ENCODE measurements around the gene DCPS. TPM values are rescaled to one million over a fixed set of nuclear protein-coding genes. Genes with fewer than 3 reads are reported as not detected.
"Not testable (repeated sequence)": the region's sequence is repeated elsewhere in the genome, so short reads cannot be mapped to it uniquely, and the experiment has no call there.

The DCPS gene
- 10.6 TPM for polyA plus RNA-seq
- long read RNA-seq, donor 1, transcript DCPS-201 (6 exons, 1,479 nt), result major isoform, 7 of 7 reads
- long read RNA-seq, donor 1, partial matches to known transcripts, result 0 of 7 reads
- long read RNA-seq, donor 1, other reads (novel, unspliced or antisense), result 0 of 7 reads
- long read RNA-seq, donor 2, transcript DCPS-201 (6 exons, 1,479 nt), result major isoform, 7 of 7 reads
- long read RNA-seq, donor 2, partial matches to known transcripts, result 0 of 7 reads
- long read RNA-seq, donor 2, other reads (novel, unspliced or antisense), result 0 of 7 reads
- long read RNA-seq, donor 3, result 0 reads
- long read RNA-seq, donor 4, partial matches to known transcripts, result 0 of 2 reads
- long read RNA-seq, donor 4, other reads (novel, unspliced or antisense), result 0 of 2 reads
- long read RNA-seq, donor 5, transcript DCPS-201 (6 exons, 1,479 nt), result major isoform, 5 of 5 reads
- long read RNA-seq, donor 5, partial matches to known transcripts, result 0 of 5 reads
- long read RNA-seq, donor 5, other reads (novel, unspliced or antisense), result 0 of 5 reads
- long read RNA-seq, donor 6, transcript DCPS-201 (6 exons, 1,479 nt), result major isoform, 7 of 8 reads
- long read RNA-seq, donor 6, partial matches to known transcripts, result 0 of 8 reads
- long read RNA-seq, donor 6, other reads (novel, unspliced or antisense), result 0 of 8 reads
- long read RNA-seq, donor 7, partial matches to known transcripts, result 0 of 4 reads
- long read RNA-seq, donor 7, other reads (novel, unspliced or antisense), result 0 of 4 reads
- long read RNA-seq, donor 8, transcript DCPS-201 (6 exons, 1,479 nt), result major isoform, 10 of 10 reads
- long read RNA-seq, donor 8, partial matches to known transcripts, result 0 of 10 reads
- long read RNA-seq, donor 8, other reads (novel, unspliced or antisense), result 0 of 10 reads
- long read RNA-seq, donor 9, partial matches to known transcripts, result 0 of 2 reads
- long read RNA-seq, donor 9, other reads (novel, unspliced or antisense), result 0 of 2 reads
- long read RNA-seq, donor 10, transcript DCPS-201 (6 exons, 1,479 nt), result major isoform, 6 of 6 reads
- long read RNA-seq, donor 10, partial matches to known transcripts, result 0 of 6 reads
- long read RNA-seq, donor 10, other reads (novel, unspliced or antisense), result 0 of 6 reads
- long read RNA-seq, donor 11, partial matches to known transcripts, result 0 of 1 reads
- long read RNA-seq, donor 11, other reads (novel, unspliced or antisense), result 0 of 1 reads

- no peaks in the 10 kb centered on the region for H3K9me3 ChIP-seq (ENCODE audit: control insufficient read depth, low read depth, low read length)
- peak within 1 kb of the TSS; percentile 55 for H3K4me3 ChIP-seq (ENCODE audit: low read length)
- no peaks in the 10 kb centered on the region for H3K27me3 ChIP-seq (ENCODE audit: control insufficient read depth, insufficient read depth, low read length)
- H3K4me1 ChIP-seq (ENCODE audit: control insufficient read depth, insufficient read depth, low read length), result no peaks in the 10 kb centered on the region
- peaks cover 4% of the 10 kb centered on the region for H3K36me3 ChIP-seq (ENCODE audit: control insufficient read depth, insufficient read depth, low read length)
- peak within 1 kb of the TSS; percentile 66 for H3K27ac ChIP-seq (ENCODE audit: low read length)
- 13% methylated on average over 4 of the region's 61 CpGs for WGBS (ENCODE audit: insufficient coverage, low lambda C conversion rate)
- peak; percentile 89 to 94 for DNase-seq
These were observed at the start of gene DCPS for GRCh38 chr11:126303623-126304456. Gene DCPS, plus strand, starts transcription at chr11:126304060. Its CDS starts 21 bp downstream, at chr11:126304081.

GRCh38 chr11:126254819-126255218 lies 49.0 kb upstream of the DCPS start:
- Histone ChIP-seq H3K4me3 (ENCODE audit: low read length) (no peak overlapping the region), H3K27ac (ENCODE audit: low read length) (no peak overlapping the region), H3K9me3 (ENCODE audit: control insufficient read depth, low read depth, low read length) (no peaks in the 10 kb centered on the region), H3K36me3 (ENCODE audit: control insufficient read depth, insufficient read depth, low read length) (peaks cover 41% of the 10 kb centered on the region), H3K27me3 (ENCODE audit: control insufficient read depth, insufficient read depth, low read length) (no peaks in the 10 kb centered on the region), H3K4me1 (ENCODE audit: control insufficient read depth, insufficient read depth, low read length) (no peaks in the 10 kb centered on the region)
- no CpG with 5 or more reads among the region's 1 CpG for WGBS (ENCODE audit: insufficient coverage, low lambda C conversion rate)
- DNase-seq, result no peak

GRCh38 chr11:126255507-126255906 lies 48.4 kb upstream of the DCPS start:
- WGBS (ENCODE audit: insufficient coverage, low lambda C conversion rate), result no CpG with 5 or more reads among the region's 5 CpGs
- DNase-seq; H3K27ac ChIP-seq (ENCODE audit: low read length); H3K9me3 ChIP-seq (ENCODE audit: control insufficient read depth, low read depth, low read length); H3K4me1 ChIP-seq (ENCODE audit: control insufficient read depth, insufficient read depth, low read length); H3K4me3 ChIP-seq (ENCODE audit: low read length); H3K27me3 ChIP-seq (ENCODE audit: control insufficient read depth, insufficient read depth, low read length): not testable (repeated sequence)
- H3K36me3 ChIP-seq (ENCODE audit: control insufficient read depth, insufficient read depth, low read length), result peaks cover 41% of the 10 kb centered on the region

- Histone ChIP-seq H3K27me3 (ENCODE audit: control insufficient read depth, insufficient read depth, low read length) (no peaks in the 10 kb centered on the region), H3K9me3 (ENCODE audit: control insufficient read depth, low read depth, low read length) (no peaks in the 10 kb centered on the region), H3K4me1 (ENCODE audit: control insufficient read depth, insufficient read depth, low read length) (no peaks in the 10 kb centered on the region), H3K36me3 (ENCODE audit: control insufficient read depth, insufficient read depth, low read length) (peaks cover 44% of the 10 kb centered on the region), H3K27ac (ENCODE audit: low read length) (no peak overlapping the region), H3K4me3 (ENCODE audit: low read length) (no peak overlapping the region)
- WGBS (ENCODE audit: insufficient coverage, low lambda C conversion rate), result no CpG with 5 or more reads among the region's 4 CpGs
- DNase-seq, result no peak
These were observed 47.6 kb upstream of the DCPS start for GRCh38 chr11:126256216-126256615.

GRCh38 chr11:126257144-126257543 lies 46.7 kb upstream of the DCPS start:
- H3K36me3 ChIP-seq (ENCODE audit: control insufficient read depth, insufficient read depth, low read length), result peaks cover 51% of the 10 kb centered on the region
- no peak overlapping the region for H3K27ac ChIP-seq (ENCODE audit: low read length)
- no peak overlapping the region for H3K4me3 ChIP-seq (ENCODE audit: low read length)
- no peaks in the 10 kb centered on the region for H3K4me1 ChIP-seq (ENCODE audit: control insufficient read depth, insufficient read depth, low read length)
- WGBS (ENCODE audit: insufficient coverage, low lambda C conversion rate), result 94% methylated on average over 2 of the region's 2 CpGs
- DNase-seq, result no peak
- H3K9me3 ChIP-seq (ENCODE audit: control insufficient read depth, low read depth, low read length), result no peaks in the 10 kb centered on the region
- H3K27me3 ChIP-seq (ENCODE audit: control insufficient read depth, insufficient read depth, low read length), result no peaks in the 10 kb centered on the region

- Histone ChIP-seq H3K4me1 (ENCODE audit: control insufficient read depth, insufficient read depth, low read length) (no peaks in the 10 kb centered on the region), H3K27me3 (ENCODE audit: control insufficient read depth, insufficient read depth, low read length) (no peaks in the 10 kb centered on the region), H3K27ac (ENCODE audit: low read length) (no peak overlapping the region), H3K36me3 (ENCODE audit: control insufficient read depth, insufficient read depth, low read length) (peaks cover 52% of the 10 kb centered on the region), H3K4me3 (ENCODE audit: low read length) (no peak overlapping the region), H3K9me3 (ENCODE audit: control insufficient read depth, low read depth, low read length) (no peaks in the 10 kb centered on the region)
- WGBS (ENCODE audit: insufficient coverage, low lambda C conversion rate), result no CpG with 5 or more reads among the region's 2 CpGs
- no peak for DNase-seq
These were observed 46.1 kb upstream of the DCPS start for GRCh38 chr11:126257764-126258163.

GRCh38 chr11:126262216-126262615 lies 41.6 kb upstream of the DCPS start:
- no CpG with 5 or more reads among the region's 6 CpGs for WGBS (ENCODE audit: insufficient coverage, low lambda C conversion rate)
- no peaks in the 10 kb centered on the region for H3K9me3 ChIP-seq (ENCODE audit: control insufficient read depth, low read depth, low read length)
- peaks cover 69% of the 10 kb centered on the region for H3K36me3 ChIP-seq (ENCODE audit: control insufficient read depth, insufficient read depth, low read length)

GRCh38 chr11:126263489-126263888 lies 40.4 kb upstream of the DCPS start:
- peaks cover 7% of the 10 kb centered on the region for H3K4me1 ChIP-seq (ENCODE audit: control insufficient read depth, insufficient read depth, low read length)
- DNase-seq, result no peak
- H3K36me3 ChIP-seq (ENCODE audit: control insufficient read depth, insufficient read depth, low read length), result peaks cover 68% of the 10 kb centered on the region
- no peaks in the 10 kb centered on the region for H3K27me3 ChIP-seq (ENCODE audit: control insufficient read depth, insufficient read depth, low read length)
- WGBS (ENCODE audit: insufficient coverage, low lambda C conversion rate), result no CpG with 5 or more reads among the region's 6 CpGs
- no peak overlapping the region for H3K4me3 ChIP-seq (ENCODE audit: low read length)
- no peaks in the 10 kb centered on the region for H3K9me3 ChIP-seq (ENCODE audit: control insufficient read depth, low read depth, low read length)
- no peak overlapping the region for H3K27ac ChIP-seq (ENCODE audit: low read length)

More at GRCh38 chr11:126262216-126262615, 41.6 kb upstream of the DCPS start:
- no peak overlapping the region for H3K4me3 ChIP-seq (ENCODE audit: low read length)
- no peak for DNase-seq
- H3K27ac ChIP-seq (ENCODE audit: low read length), result no peak overlapping the region
- no peaks in the 10 kb centered on the region for H3K4me1 ChIP-seq (ENCODE audit: control insufficient read depth, insufficient read depth, low read length)
- H3K27me3 ChIP-seq (ENCODE audit: control insufficient read depth, insufficient read depth, low read length), result no peaks in the 10 kb centered on the region

- Histone ChIP-seq H3K27ac (ENCODE audit: low read length) (no peak overlapping the region), H3K9me3 (ENCODE audit: control insufficient read depth, low read depth, low read length) (no peaks in the 10 kb centered on the region), H3K4me1 (ENCODE audit: control insufficient read depth, insufficient read depth, low read length) (peaks cover 12% of the 10 kb centered on the region), H3K36me3 (ENCODE audit: control insufficient read depth, insufficient read depth, low read length) (peaks cover 64% of the 10 kb centered on the region), H3K27me3 (ENCODE audit: control insufficient read depth, insufficient read depth, low read length) (no peaks in the 10 kb centered on the region), H3K4me3 (ENCODE audit: low read length) (no peak overlapping the region)
- DNase-seq, result no peak
- no CpG with 5 or more reads among the region's 8 CpGs for WGBS (ENCODE audit: insufficient coverage, low lambda C conversion rate)
These were observed 38.0 kb upstream of the DCPS start for GRCh38 chr11:126265811-126266210.
